Central memory CD8-positive, alpha-beta T cell (primary cell): ENCODE results near the gene DENND11.

ENCODE experiments used
- ATAC-seq: fragments of 150-1000 bp; cut with Tn5 transposase; replicated peaks from 2 replicates; pipeline ENCODE4 v1.10.0; 2022; ENCODE audit warnings: mild to moderate bottlenecking, moderate FRiP score, moderate number of reproducible peaks; ENCODE audit not compliant: poor library complexity, severe bottlenecking; ENCODE audit errors: extremely low read depth
- DNase-seq, 2 donors: peaks; one replicate each; pipeline ENCODE4 v3.0.0; 2021; ENCODE audit warnings: low spot score in 2 of 2
- H3K27ac Mint-ChIP-seq: one replicate; pipeline ENCODE4 v1.8.0; 2022; ENCODE audit warnings: low read depth, mild to moderate bottlenecking, moderate library complexity, mixed read lengths
- H3K27me3 Mint-ChIP-seq: one replicate; pipeline ENCODE4 v1.8.0; 2022; ENCODE audit warnings: mixed read lengths
- H3K36me3 Mint-ChIP-seq: one replicate; pipeline ENCODE4 v1.8.0; 2022; ENCODE audit warnings: mild to moderate bottlenecking, moderate library complexity, mixed read lengths; ENCODE audit not compliant: insufficient read depth
- H3K4me1 Mint-ChIP-seq: one replicate; pipeline ENCODE4 v1.8.0; 2022; ENCODE audit warnings: mixed read lengths
- H3K4me3 Mint-ChIP-seq: one replicate; pipeline ENCODE4 v1.8.0; 2022; ENCODE audit warnings: mild to moderate bottlenecking, moderate library complexity, mixed read lengths
- H3K9me3 Mint-ChIP-seq: one replicate; pipeline ENCODE4 v1.8.0; 2022; ENCODE audit warnings: mixed read lengths

DENND11 gene

GRCh38 chr7:141702892-141703291 lies 926 bp upstream of the DENND11 start:
- no peak for ATAC-seq
- Mint-ChIP-seq H3K36me3 (peaks cover 13% of the 10 kb centered on the region), H3K4me1 (peaks cover 39% of the 10 kb centered on the region), H3K9me3 (no peaks in the 10 kb centered on the region), H3K27me3 (no peaks in the 10 kb centered on the region), H3K27ac (peak overlapping the region; percentile 80), H3K4me3 (no peak overlapping the region)
- no peak for DNase-seq

- Mint-ChIP-seq H3K36me3 (peaks cover 13% of the 10 kb centered on the region), H3K27ac (peak overlapping the region; percentile 93), H3K9me3 (no peaks in the 10 kb centered on the region), H3K4me1 (peaks cover 49% of the 10 kb centered on the region), H3K27me3 (no peaks in the 10 kb centered on the region), H3K4me3 (peak overlapping the region; percentile 88)
- peak; percentile 53 to 77 for DNase-seq
- peak; percentile 94 for ATAC-seq
Measured at GRCh38 chr7:141701489-141702046, 398 bp downstream of the DENND11 start.

GRCh38 chr7:141700848-141701371 lies 1.1 kb downstream of the DENND11 start:
- H3K27me3 Mint-ChIP-seq = no peaks in the 10 kb centered on the region
- H3K4me3 Mint-ChIP-seq = peak overlapping the region; percentile 88
- DNase-seq (no peak), ATAC-seq (no peak)
- peaks cover 13% of the 10 kb centered on the region for H3K36me3 Mint-ChIP-seq
- no peaks in the 10 kb centered on the region for H3K9me3 Mint-ChIP-seq
- peak overlapping the region; percentile 93 for H3K27ac Mint-ChIP-seq
- peaks cover 53% of the 10 kb centered on the region for H3K4me1 Mint-ChIP-seq

- H3K27me3 Mint-ChIP-seq = no peaks in the 10 kb centered on the region
- H3K4me1 Mint-ChIP-seq = peaks cover 59% of the 10 kb centered on the region
- H3K9me3 Mint-ChIP-seq = no peaks in the 10 kb centered on the region
- peak overlapping the region; percentile 88 for H3K4me3 Mint-ChIP-seq
- H3K36me3 Mint-ChIP-seq = peaks cover 13% of the 10 kb centered on the region
- ATAC-seq = no peak
- no peak for DNase-seq
- peak overlapping the region; percentile 93 for H3K27ac Mint-ChIP-seq
Measured at GRCh38 chr7:141700296-141700847, 1.6 kb downstream of the DENND11 start.

- DNase-seq = no peak
- Mint-ChIP-seq H3K4me3 (peak overlapping the region; percentile 88), H3K9me3 (no peaks in the 10 kb centered on the region), H3K27me3 (no peaks in the 10 kb centered on the region), H3K4me1 (peaks cover 64% of the 10 kb centered on the region), H3K27ac (peak overlapping the region; percentile 93), H3K36me3 (peaks cover 15% of the 10 kb centered on the region)
- no peak for ATAC-seq
Measured at GRCh38 chr7:141699860-141700259, 2.1 kb downstream of the DENND11 start.

- Mint-ChIP-seq H3K36me3 (peaks cover 17% of the 10 kb centered on the region), H3K4me3 (no peak overlapping the region), H3K27ac (no peak overlapping the region), H3K4me1 (peaks cover 73% of the 10 kb centered on the region), H3K9me3 (no peaks in the 10 kb centered on the region), H3K27me3 (no peaks in the 10 kb centered on the region)
- no peak for ATAC-seq
- DNase-seq = no peak
Measured at GRCh38 chr7:141698247-141699015, 3.5 kb downstream of the DENND11 start.

- no peaks in the 10 kb centered on the region for H3K9me3 Mint-ChIP-seq
- H3K27ac Mint-ChIP-seq = no peak overlapping the region
- DNase-seq (no peak), ATAC-seq (no peak)
- no peaks in the 10 kb centered on the region for H3K27me3 Mint-ChIP-seq
- peaks cover 19% of the 10 kb centered on the region for H3K36me3 Mint-ChIP-seq
- peaks cover 76% of the 10 kb centered on the region for H3K4me1 Mint-ChIP-seq
- H3K4me3 Mint-ChIP-seq = no peak overlapping the region
Measured at GRCh38 chr7:141697211-141697871, 4.6 kb downstream of the DENND11 start.

- Mint-ChIP-seq H3K4me3 (no peak overlapping the region), H3K9me3 (no peaks in the 10 kb centered on the region), H3K36me3 (peaks cover 15% of the 10 kb centered on the region), H3K27me3 (no peaks in the 10 kb centered on the region), H3K27ac (no peak overlapping the region), H3K4me1 (peaks cover 79% of the 10 kb centered on the region)
- ATAC-seq (no peak), DNase-seq (no peak)
Measured at GRCh38 chr7:141696348-141696747, 5.6 kb downstream of the DENND11 start.

GRCh38 chr7:141695803-141696289 lies 6.1 kb downstream of the DENND11 start:
- H3K36me3 Mint-ChIP-seq = peaks cover 11% of the 10 kb centered on the region
- H3K9me3 Mint-ChIP-seq = no peaks in the 10 kb centered on the region
- peaks cover 76% of the 10 kb centered on the region for H3K4me1 Mint-ChIP-seq
- H3K27ac Mint-ChIP-seq = no peak overlapping the region
- ATAC-seq = no peak
- H3K4me3 Mint-ChIP-seq = no peak overlapping the region
- H3K27me3 Mint-ChIP-seq = no peaks in the 10 kb centered on the region
- DNase-seq = no peak

GRCh38 chr7:141693082-141693481 lies 8.9 kb downstream of the DENND11 start:
- Mint-ChIP-seq H3K27ac (no peak overlapping the region), H3K4me1 (peaks cover 62% of the 10 kb centered on the region), H3K4me3 (no peak overlapping the region), H3K36me3 (peaks cover 8% of the 10 kb centered on the region), H3K9me3 (no peaks in the 10 kb centered on the region), H3K27me3 (no peaks in the 10 kb centered on the region)
- ATAC-seq (no peak), DNase-seq (no peak)

GRCh38 chr7:141691961-141692360 lies 10.0 kb downstream of the DENND11 start:
- DNase-seq (no peak), ATAC-seq (no peak)
- Mint-ChIP-seq H3K27ac (no peak overlapping the region), H3K9me3 (no peaks in the 10 kb centered on the region), H3K27me3 (no peaks in the 10 kb centered on the region), H3K4me3 (no peak overlapping the region), H3K36me3 (peaks cover 7% of the 10 kb centered on the region), H3K4me1 (peaks cover 57% of the 10 kb centered on the region)

- no peak for DNase-seq
- H3K9me3 Mint-ChIP-seq = no peaks in the 10 kb centered on the region
Measured at GRCh38 chr7:141691540-141691939, 10.4 kb downstream of the DENND11 start.

More at GRCh38 chr7:141691540-141691939, 10.4 kb downstream of the DENND11 start:
- Mint-ChIP-seq H3K36me3 (peaks cover 7% of the 10 kb centered on the region), H3K4me1 (peaks cover 58% of the 10 kb centered on the region), H3K4me3 (no peak overlapping the region), H3K27ac (no peak overlapping the region), H3K27me3 (no peaks in the 10 kb centered on the region)
- no peak for ATAC-seq
